ENCODE measurements around the gene NOTUM. TPM values are rescaled to one million over a fixed set of nuclear protein-coding genes. Genes with fewer than 3 reads are reported as not detected.

NOTUM gene
- total RNA-seq, 1 experiment from 2014 or later, result not detected

DNA sequence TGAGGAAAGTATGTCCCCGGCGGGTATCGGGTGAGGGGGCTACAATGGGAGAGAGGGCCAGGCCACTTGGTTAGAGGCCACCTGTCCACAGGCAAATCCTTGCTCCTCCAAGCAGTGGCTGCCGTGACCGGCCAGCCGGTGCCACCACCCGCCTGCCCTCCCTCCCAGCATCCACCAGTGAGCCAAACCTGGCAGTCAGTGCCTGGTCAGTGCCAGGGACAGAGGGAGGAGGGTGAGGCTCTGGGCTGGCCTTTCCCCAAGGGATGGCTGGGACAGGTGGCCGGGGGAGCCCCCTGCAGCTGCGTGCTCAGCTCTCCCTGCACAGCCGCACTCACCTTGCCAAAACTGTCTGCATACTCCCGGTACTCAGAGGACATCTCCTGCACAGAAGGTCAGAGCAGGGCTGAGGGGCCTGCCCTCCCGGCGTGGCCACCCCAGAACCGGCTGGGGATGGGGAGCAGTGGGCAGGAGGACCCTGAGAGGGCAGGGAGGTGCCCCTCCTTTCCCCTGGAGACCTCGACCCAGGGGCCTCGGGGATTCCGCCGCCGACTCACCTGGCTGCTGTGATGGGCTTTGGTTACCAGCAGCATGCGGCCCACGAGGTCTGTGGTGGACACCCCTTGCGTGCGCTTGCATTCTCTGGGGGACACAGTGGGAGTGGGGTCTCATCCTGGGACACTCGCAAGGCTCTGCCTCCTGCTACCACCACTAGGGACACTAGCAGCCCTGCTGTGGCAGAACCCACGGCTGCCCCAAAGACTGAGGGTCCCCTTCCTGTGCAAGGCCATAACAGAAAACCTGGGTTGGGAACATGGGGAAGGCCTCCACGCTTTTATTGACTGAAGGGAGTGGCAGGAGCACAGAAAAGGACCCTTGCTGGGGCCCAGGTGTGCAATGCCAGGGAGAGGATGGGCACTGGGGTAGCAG, 53.5 kb downstream of the NOTUM start:
- Mint-ChIP-seq H3K27ac (ENCODE audit: low read depth, unreplicated experiment) (no peak overlapping the region), H3K4me1 (ENCODE audit: insufficient read depth, unreplicated experiment) (peaks cover 8% of the 10 kb centered on the region), H3K36me3 (ENCODE audit: insufficient read depth, unreplicated experiment) (peaks cover 23% of the 10 kb centered on the region), H3K27me3 (ENCODE audit: insufficient read depth, unreplicated experiment) (no peaks in the 10 kb centered on the region), H3K4me3 (ENCODE audit: unreplicated experiment) (no peak overlapping the region), H3K9me3 (ENCODE audit: unreplicated experiment) (no peaks in the 10 kb centered on the region)
- CTCF ChIA-PET, result no interaction called here
- intact Hi-C loops (cut with micrococcal nuclease), result no loop called here
- POLR2A ChIA-PET, result interaction anchor here (0.6 to 0.7 kb wide), 2 partner anchors 17 to 402 kb away, joined by 3 read pairs; no protein-coding TSS in a partner anchor
- TF ChIP-seq CTCF (IDR thresholded peaks at IDR 0.05; ENCODE audit: unreplicated experiment), result no peak
- DNase-seq (ENCODE audit: unreplicated experiment), result no peak
- BruUV-seq (replicated peaks), result no TSS peak

DNA sequence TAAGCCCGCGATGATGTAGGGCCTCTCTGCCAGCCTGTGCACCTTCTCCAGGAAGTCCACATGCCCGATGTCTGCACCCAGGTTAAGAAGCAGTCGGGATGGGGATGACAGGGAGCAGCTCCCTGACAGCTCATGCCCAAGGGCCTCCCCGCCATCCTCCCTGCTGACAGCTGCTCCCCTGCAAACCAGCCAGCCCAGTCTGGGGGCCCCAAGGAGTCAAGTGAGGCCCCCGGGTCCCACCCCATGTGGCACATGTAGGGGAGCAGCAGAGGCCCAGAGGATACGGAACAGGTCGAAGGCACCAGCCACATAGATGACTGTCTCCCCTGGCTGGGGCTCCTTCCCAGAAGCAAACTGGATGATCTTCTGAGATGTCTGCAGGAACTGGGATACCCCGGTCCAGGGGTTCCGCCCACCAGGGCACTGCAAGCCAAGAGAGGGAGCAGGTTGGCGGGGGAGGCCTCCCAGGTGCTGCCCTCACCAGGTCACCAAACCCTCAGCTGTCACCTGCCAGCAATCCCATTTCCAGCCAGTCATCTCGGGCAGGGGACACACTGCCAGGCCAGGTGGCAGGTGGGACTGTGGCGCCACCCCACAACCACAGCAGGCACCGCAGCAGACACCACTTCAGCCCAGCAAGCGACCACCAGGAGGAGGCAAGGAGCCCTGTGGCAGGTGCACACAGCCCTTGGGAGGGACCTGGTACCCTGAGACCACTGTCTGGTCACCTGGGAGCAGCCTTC, 54.3 kb downstream of the NOTUM start:
- TF ChIP-seq CTCF (IDR thresholded peaks at IDR 0.05; ENCODE audit: unreplicated experiment), result no peak
- CTCF ChIA-PET, result no interaction called here
- no peaks in the 10 kb centered on the region for H3K9me3 Mint-ChIP-seq (ENCODE audit: unreplicated experiment)
- intact Hi-C loops (cut with micrococcal nuclease), result no loop called here
- no peaks in the 10 kb centered on the region for H3K4me1 Mint-ChIP-seq (ENCODE audit: insufficient read depth, unreplicated experiment)
- no peak overlapping the region for H3K27ac Mint-ChIP-seq (ENCODE audit: low read depth, unreplicated experiment)
- POLR2A ChIA-PET, result interaction anchor here (0.6 to 1.2 kb wide), 2 partner anchors 14 to 403 kb away, joined by 3 to 6 read pairs; no protein-coding TSS in a partner anchor
- H3K36me3 Mint-ChIP-seq (ENCODE audit: insufficient read depth, unreplicated experiment), result peaks cover 15% of the 10 kb centered on the region
- no peak for DNase-seq (ENCODE audit: unreplicated experiment)
- H3K4me3 Mint-ChIP-seq (ENCODE audit: unreplicated experiment), result no peak overlapping the region
- H3K27me3 Mint-ChIP-seq (ENCODE audit: insufficient read depth, unreplicated experiment), result no peaks in the 10 kb centered on the region
- no TSS peak for BruUV-seq (replicated peaks)

GRCh38 chr17:81905993-81906392, 55.0 kb downstream of the NOTUM start:
- Mint-ChIP-seq H3K4me3 (ENCODE audit: unreplicated experiment) (no peak overlapping the region), H3K27me3 (ENCODE audit: insufficient read depth, unreplicated experiment) (no peaks in the 10 kb centered on the region), H3K27ac (ENCODE audit: low read depth, unreplicated experiment) (no peak overlapping the region), H3K36me3 (ENCODE audit: insufficient read depth, unreplicated experiment) (peaks cover 17% of the 10 kb centered on the region), H3K9me3 (ENCODE audit: unreplicated experiment) (no peaks in the 10 kb centered on the region), H3K4me1 (ENCODE audit: insufficient read depth, unreplicated experiment) (peaks cover 3% of the 10 kb centered on the region)
- POLR2A ChIA-PET, result interaction anchor here (0.6 to 1.2 kb wide), 3 partner anchors 8 to 14 kb away, joined by 3 to 6 read pairs (median 6); no protein-coding TSS in a partner anchor
- no peak for TF ChIP-seq CTCF (IDR thresholded peaks at IDR 0.05; ENCODE audit: unreplicated experiment)
- no TSS peak for BruUV-seq (replicated peaks)
- CTCF ChIA-PET, result no interaction called here
- DNase-seq (ENCODE audit: unreplicated experiment), result no peak
- intact Hi-C loops (cut with micrococcal nuclease), result no loop called here

- DNase-seq (ENCODE audit: unreplicated experiment), result no peak
- CTCF ChIA-PET, result no interaction called here
- intact Hi-C loops (cut with micrococcal nuclease), result no loop called here
- BruUV-seq (replicated peaks), result no TSS peak
- Mint-ChIP-seq H3K27ac (ENCODE audit: low read depth, unreplicated experiment) (no peak overlapping the region), H3K4me1 (ENCODE audit: insufficient read depth, unreplicated experiment) (peaks cover 7% of the 10 kb centered on the region), H3K27me3 (ENCODE audit: insufficient read depth, unreplicated experiment) (no peaks in the 10 kb centered on the region), H3K9me3 (ENCODE audit: unreplicated experiment) (no peaks in the 10 kb centered on the region), H3K4me3 (ENCODE audit: unreplicated experiment) (no peak overlapping the region), H3K36me3 (ENCODE audit: insufficient read depth, unreplicated experiment) (peaks cover 22% of the 10 kb centered on the region)
- TF ChIP-seq CTCF (IDR thresholded peaks at IDR 0.05; ENCODE audit: unreplicated experiment), result no peak
- POLR2A ChIA-PET, result interaction anchor here (0.6 to 1.2 kb wide), 3 partner anchors 8 to 13 kb away, joined by 3 to 6 read pairs (median 6); no protein-coding TSS in a partner anchor
Measured at GRCh38 chr17:81905424-81905875, 55.5 kb downstream of the NOTUM start.

Data from MCF 10A (cell line).